NCI-H2227 (cell line): ENCODE measurements around the gene DCAF8.
"Not testable (repeated sequence)": the region's sequence is repeated elsewhere in the genome, so short reads cannot be mapped to it uniquely, and the experiment has no call there.

Experiments used
- DNase-seq: peaks from one replicate; lab custom pipeline; 2025; ENCODE audit not compliant: unreplicated experiment; lab: John Stamatoyannopoulos, UW

The DCAF8 gene

DNA sequence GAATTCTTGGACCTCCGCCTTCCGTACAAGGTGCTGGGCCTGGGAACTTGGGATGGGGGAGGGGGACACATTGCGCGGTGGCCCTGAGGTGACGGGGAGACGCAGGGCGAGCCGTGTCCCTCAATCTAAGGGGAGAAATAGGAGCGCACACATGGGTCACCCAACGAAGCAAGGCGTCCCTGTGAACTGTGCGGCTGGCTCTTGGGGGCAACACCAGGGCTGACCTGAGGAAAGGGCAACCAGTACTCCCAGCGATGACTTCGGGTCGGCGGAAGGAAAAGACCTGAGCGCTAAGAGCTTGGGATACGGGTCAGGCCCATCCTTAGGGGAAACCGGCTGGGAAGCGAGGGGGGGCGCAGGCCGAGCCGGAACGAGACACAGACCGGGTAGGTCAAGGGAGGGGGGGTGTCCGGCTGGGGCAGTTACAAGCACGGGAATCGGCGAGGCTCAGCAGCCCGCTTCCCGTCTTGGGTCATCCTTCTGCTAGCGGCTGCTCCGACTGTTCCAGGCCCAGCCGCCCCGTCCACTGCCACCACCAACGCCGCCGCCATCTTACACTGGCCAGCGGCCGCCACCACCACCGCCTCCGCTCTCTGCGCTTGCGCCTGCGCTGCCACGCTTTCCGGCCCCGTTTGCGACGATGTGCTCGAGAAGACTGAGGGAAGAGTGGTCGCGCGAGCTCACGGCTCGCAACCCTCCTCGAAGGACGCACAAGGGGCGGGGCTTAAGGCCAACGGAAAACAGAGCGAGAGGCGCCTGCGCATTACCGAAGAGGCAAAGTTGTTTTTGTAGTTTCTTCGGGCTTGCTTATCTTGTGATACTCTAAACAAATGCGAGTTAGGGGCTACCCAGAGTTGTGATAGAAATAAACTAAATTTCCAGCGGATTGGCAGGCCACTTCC, at the start of gene DCAF8:
Gene DCAF8, minus strand, starts transcription at position 657 of the 902 bp plus-strand sequence. CDS start 18,541 bp downstream, outside the sequence.
- DNase-seq = peak; percentile 99

DNA sequence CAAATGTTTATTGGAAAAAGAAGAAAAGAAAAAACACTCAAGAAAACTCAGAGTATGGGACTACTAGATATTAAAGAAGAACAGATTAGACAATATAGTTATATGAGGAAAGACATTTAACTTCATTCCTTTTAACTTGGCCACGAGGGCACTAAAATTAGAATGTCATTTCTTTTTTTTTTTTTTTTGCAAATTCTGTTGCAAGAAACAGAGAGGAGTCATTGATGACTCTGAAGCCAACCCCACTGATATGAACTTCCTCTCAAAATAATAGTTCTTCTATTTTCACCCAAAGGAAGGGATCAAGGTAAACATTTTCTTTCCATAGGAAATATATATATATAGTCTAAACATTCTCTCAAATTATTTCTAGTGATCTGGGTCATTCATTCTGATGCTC, 47.2 kb upstream of the DCAF8 start:
- DNase-seq = no peak

DNA sequence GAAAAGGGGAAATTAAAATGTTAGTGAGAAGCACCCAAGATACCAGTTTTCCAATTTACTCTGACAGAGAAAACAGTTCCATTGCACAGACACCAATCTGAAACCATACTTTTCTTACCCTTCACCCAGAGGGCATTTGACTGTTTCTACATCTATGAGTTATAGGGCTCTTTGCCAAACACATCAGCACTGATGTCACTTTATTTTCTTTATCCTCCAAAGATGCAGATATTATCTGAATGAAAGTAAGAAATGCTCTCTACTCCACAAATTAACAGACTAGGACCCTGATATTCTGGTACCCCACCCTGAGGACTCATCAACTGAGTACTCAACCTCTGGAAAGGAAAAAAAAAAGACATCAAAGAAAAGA, 46.8 kb upstream of the DCAF8 start:
- no peak for DNase-seq

DNA sequence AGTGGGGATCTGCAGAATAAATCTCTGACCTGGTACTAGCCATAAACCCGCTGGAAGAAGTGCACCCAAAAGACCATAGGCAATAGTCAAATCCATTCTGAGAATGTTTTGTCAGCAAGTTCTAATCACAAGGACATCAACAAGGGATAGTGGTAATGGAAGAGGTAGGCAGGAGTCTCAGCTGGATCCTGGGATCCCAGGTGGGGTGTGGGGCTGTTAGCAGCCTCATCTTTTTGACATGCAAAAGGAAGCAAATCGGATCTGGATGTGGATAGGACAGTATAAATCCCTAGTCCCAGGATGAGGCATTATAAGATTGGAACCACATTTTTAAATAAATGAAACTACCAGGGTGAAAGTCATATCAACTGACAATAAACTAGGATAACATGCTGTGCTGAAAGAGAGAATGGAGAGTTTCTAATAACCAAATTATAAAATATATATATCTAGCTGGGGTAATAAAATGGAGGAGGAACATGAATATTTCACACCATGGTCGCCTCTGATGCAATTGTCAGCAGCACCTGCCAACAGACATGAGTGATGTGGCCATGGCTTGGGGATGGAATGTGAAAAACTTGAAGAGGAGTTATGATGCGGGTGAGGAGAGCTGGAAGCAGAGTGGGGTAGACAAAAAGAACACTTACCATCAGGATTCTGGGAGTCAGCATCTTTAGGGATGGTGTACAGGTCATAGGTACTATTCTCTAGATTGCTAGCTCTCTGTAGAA, 46.3 kb upstream of the DCAF8 start:
- no peak for DNase-seq

DNA sequence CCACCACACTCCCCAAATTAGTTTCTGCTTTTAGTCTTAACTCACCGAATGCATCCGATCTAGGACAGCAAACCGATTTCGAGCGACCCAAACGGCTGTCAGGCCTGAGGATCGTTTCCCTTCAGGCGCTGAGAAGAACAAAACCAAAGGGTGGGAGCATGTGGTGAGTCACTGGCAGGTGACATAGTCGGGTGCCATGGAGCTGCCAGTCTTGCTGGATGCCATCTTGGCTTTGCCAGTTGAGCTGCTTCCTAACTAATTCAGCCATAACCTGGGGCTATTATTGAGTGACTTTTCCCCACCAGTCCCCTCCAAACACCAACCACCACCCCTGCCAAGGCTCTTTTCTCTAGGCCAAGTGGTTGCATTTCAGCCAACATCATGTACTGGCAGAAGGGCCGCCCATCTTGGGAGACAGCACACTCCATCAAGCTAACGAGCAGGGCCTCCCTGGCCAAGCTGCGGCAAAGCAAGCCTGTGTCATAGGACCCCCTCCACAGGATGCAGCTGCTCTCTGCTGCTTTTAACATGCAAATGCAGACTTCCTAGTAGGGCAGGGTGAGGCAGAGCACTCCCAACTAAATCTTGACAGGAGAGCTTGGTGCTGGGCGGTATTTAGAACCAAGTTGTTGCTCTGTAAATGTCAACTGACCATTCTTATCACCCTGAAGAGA, 44.9 kb upstream of the DCAF8 start:
- DNase-seq = no peak

DNA sequence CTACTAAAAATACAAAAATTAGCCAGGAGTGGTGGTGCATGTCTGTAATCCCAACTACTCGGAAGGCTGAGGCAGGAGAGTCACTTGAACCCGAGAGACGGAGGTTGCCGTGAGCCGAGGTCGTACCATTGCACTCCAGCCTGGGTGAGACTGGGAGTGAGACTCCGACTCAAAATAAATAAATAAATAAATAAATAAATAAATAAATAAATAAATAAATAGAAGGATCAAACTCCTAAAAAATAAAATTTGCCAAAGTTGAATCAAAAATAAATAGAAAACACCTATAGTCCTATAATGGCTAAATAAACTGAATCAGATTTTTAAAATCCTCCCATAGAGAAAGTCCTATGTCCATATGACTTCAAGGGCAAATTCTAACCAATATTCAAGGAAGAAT, 37.8 kb upstream of the DCAF8 start:
- DNase-seq = no peak

DNA sequence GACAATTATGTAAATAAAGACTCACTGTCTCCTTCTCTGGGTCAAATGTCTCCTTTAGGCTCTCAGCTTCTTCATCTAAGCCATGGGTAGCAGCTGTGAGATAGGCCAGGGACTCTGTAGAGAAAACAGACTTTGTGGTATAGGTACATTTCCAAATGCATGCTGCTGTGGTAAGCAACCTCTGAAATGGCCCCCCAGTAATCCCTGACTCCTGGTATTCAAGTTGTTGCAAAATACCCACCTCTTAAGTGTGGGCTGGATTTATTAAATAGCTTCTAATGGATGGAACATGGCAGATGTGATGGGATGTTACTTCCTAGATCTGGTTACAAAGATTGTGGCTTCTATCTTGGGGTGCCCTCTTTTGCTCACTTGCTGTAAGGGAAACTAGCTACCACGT, 33.7 kb upstream of the DCAF8 start:
- no peak for DNase-seq

DNA sequence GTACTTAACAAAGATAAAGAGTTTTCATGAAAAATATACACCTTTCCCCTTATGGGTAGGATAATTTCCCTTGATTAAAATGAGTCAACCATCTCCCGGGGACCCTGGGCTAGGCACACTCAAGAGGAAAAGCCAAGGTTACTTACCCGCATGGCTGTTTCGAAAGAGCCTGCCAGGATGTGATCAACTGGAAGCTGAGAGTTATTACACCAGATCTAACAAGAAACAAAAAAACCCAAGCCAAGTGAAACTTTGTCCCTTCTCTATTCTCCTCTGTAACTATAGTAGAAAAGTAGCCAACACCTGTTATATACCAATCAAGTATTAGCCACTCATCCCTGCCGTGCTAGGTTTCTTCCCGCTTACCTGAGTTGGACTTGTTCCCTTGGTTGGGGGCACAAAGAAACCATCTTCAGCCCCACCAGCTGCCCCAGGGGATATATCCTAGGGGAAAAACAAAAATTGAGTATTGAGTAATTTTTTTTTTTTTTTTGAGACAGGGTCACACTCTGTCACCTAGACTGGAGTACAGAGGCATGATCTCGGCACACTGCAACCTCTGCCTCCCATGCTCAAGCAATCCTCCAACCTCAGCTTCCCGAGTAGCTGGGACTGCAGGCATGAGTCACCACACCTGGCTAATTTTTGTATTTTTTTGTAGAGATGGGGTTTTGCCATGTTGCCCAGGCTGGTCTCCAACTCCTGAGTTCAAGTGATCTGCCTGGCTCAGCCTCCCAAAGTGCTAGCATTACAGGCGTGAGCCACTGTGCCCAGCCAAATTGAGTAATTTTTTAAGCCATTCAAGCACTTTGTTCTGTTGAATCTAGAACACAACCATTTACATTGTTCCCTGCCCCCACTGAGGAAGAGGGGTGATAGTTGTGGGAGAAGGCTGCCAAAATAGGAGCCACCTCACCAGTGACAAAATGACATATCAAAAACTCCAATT, 30.9 kb upstream of the DCAF8 start:
- no peak for DNase-seq

DNA sequence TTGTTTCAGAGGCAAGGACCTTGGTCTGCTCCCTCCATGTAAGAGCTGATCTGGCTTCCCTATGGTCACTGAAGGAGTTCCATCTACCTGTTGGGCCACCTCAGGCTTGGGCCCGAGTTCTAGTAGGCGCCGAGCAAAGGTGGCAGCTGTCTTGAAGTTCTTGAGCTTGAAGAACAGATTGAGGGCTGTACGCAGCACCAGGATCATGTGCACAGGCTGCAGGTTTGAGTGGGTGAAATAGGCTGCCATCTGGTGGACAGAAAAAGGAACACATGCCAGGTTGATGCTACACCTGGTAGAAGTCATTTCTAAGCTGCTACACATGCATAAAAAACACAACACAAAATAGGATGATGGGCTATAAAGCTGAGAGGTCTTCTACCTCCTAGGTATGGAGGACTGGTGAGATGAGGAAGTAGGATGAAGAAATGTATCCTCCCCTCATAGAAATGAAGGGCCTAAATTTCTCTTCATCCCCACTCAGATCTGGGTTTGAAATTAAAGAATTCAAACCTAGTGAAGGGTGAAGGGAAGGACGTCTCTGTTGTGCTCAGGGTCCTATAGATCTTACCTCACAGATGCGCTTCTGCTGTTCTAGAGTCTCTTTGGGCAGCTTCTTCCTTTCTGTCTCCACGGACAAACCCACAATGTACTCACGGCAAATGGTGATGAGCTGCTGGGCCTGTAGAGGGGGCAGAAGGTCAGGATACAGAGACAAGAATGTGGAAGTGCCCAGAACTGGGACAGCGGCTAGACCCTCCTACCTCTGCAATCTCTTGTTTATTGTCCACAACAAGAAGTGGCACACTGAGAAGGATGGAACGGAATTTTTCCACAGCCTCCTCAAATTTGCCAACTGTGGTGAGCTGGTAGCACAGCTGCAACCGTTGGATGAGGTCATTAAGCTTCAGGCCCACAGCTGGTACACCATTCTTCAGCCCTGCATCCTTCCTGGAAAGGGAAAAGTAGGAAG, 29.2 kb upstream of the DCAF8 start:
- peak; percentile 74 for DNase-seq

DNA sequence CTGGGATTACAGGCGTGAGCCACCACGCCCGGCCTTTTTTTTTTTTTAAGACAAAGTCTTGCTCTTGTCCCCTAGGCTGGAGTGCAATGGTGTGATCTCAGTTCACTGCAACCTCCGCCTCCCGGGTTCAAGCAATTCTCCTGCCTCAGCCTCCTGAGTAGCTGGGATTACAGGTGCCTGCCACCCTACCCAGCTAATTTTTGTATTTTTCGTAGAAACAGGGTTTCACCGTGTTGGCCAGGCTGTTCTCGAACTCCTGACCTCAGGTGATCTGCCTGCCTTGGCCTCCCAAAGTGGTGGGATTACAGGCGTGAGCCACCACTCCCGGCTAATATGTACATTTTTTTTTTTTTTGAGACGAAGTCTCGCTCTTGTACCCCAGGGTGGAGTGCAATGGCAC, 25.4 kb upstream of the DCAF8 start:
- not testable (repeated sequence) for DNase-seq

DNA sequence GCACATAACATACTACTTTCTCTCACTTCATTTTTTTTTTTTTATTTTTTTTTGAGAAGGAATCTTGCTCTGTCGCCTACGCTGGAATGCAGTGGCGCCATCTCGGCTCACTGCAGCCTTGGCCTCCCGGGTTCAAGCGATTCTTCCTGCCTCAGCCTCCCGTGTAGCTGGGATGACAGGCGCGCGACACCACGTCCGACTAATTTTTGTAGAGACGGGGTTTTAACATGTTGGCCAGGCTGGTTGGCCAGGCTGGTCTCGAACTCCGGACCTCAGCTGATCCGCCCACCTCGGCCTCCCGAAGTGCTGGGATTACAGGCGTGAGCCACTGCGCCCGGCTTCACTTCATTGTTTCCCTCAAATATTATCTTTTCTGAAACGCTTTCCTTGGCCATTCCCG, 23.2 kb upstream of the DCAF8 start:
- no peak for DNase-seq

DNA sequence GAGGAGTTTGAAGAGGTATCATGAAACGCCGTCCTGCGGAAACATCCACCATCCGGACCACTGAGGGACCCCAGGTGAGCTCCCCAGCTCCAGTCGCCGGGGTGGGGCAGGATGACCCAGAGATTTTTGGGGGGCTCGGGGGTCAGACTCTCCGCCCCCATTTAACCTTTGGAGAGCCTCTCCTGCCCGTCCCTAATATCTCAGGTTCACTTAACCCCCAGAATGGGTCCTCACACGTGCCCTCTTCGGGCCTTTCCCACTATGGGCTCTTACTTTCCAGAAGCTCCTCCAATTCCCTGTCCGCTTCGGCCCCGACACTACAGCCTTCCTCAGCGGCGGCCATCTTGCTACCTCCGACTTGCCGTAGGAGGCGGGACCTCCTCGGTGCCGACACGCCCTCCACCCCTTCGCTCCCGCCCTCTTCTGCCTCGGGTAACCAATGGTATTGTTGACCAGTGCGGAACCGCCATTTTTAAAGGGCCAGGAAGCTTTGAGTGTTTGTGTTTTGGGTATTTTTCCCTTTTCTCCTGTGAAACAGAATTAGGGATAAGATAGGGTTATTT, 22.5 kb upstream of the DCAF8 start, which contains the start of gene PEX19:
Gene PEX19, minus strand, starts transcription at position 352 of the 563 bp plus-strand sequence. Its CDS starts 9 bp downstream, at position 343.
- DNase-seq = peak; percentile 96

DNA sequence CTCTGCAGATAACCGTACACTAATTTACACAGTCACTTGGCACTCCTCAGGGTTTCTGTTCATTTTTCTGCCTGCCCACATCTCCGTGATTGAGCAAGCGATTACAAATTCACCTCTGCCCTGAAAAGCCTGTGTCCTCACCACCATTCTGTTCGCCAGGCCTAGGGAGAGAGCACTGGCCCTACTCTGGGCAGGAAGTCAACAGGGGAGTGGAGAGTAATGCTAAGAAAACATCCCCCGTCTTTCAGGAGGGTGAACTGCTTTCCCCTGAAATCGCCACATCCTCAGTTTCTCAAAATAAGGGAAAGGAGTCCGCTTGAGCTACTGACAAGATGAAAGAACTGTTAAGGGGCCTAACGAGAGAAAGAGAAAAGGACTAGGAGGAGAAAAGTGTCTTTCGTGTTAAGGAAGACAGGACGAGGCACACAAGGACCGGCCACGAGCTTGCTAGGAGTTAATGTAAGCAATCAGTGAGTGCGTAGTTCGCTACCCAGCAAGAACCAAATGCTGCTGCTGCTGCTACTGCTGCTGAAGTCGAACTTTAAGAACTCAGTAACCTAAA, 22.0 kb upstream of the DCAF8 start:
- peak; percentile 27 for DNase-seq

DNA sequence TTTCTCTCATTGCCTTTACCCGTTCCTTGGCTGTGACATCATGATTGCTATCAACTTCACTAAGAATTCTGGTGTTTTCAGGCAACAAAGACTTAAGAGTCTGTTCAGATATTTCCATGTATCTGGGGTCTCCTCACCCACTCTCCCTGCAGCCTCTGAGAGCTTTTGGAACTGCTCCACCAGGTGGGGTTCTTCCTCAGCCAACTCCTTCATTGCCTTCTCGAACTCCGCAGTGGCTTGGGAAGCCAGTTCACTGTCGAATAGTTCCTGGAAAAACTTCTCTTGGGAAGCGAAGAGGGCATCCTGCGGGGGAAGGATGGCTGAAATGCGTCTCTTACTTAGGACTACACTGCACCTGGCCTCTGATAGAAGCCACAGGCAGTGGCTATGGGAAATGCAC, 20.5 kb upstream of the DCAF8 start:
- no peak for DNase-seq

DNA sequence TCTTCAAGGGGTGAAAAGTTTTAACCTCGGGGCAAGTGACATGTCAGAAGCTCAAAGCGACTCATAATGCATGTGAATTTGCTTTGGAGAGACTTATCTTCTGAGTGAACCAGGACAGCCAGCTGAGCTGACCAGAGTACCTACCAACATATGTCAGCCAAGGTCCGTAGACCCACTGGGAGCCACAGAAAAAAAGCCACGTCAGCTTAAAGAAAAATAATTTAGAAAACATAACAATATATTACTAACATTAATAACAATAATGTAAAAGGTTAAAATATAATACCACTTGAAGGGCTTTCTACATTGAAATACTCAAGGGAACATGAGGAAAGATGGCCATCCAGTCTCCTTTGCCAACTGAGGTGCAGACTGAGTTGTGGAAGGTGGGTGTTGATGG, 15.6 kb upstream of the DCAF8 start:
- no peak for DNase-seq

DNA sequence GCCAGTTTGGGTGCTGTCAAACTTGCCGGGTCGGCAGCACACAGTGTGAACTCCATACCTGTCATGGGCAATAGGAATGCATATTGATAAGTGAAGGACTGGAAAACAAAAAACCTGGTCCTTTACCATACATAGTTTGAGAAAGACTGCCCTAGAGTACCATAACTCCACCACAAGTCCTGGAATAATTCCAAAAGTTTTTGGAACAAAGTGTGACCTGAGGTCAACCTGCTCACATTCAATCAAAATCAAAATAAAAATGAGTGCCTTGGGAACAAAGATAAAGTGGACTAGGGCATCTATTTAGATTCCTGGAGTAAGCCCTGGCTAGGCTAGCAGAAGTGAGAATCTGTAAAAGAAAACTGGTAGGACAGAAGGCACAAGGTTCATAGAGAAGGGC, 15.0 kb upstream of the DCAF8 start:
- DNase-seq = no peak

DNA sequence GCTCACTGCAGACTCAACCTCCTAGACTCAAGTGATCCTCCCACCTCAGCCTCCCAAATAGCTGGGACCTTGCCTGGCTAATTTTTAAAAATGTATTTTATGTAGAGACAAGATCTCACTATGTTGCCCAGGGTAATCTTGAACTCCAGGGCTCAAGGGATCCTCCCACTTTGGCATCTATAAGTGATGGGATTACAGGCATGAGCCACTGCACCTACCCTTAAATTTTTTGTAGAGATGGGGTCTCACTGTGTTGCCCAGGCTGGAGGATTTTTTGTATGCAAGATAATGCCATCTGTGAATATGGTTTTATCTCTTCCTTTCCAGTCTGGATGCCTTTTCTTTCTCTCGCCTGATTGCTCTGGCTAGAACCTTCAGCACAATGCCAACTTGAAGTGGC, 8.7 kb upstream of the DCAF8 start:
- no peak for DNase-seq

DNA sequence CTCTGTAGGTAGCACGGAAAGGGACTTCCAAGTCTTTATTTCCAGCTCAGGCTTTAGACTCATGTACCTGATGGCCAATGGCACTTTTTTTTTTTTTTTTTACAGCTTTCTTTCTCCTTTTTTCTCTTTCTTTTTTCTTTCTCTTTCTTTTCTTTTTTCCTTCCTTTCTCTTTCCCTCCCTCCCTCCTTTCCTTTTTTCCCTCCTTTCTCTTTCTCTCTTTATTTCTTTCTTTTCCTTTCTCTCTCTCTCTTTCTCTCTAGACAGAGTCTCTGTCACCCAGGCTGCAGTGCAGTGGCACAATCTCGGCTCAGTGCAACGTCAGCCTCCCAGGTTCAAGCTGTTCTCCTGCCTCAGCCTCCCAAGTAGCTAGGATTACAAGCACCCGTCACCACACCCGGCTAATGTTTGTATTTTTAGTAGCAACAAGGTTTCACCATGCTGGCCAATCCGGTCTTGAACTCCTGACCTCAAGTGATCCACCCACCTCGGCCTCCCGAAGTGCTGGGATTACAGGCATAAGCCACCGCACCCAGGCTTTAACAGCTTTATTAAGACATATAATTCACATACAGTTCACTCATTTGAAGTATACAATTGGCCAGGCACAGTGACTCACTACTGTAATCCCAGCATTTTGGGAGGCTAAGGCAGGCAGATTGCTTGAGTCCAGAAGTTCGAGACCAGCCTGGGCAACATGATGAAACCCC, 5.1 kb upstream of the DCAF8 start:
- DNase-seq = no peak
